Esophagus squamous epithelium (tissue), 4 donors: Measurements from ENCODE around the gene TLE3.

Experiments
- POLR2A ChIP-seq, 4 donors: fragments of 450-650 bp; IDR thresholded peaks; one replicate each; pipeline ENCODE4 v1.6.1; 2017; ENCODE audit warnings: antibody characterized with exemption in 4 of 4, mild to moderate bottlenecking in 4 of 4, moderate library complexity in 3 of 4
- TF ChIP-seq, protein P1 (sequence below), 6 experiments: fragments of 450-650 bp in 4 of 6; fragments of 200-600 bp in 2 of 6; sonication (generic) in 2 of 6; IDR thresholded peaks; one replicate each; pipeline ENCODE4 v1.5.1; 2016 to 2019; ENCODE audit warnings: antibody characterized with exemption in 6 of 6, mild to moderate bottlenecking in 4 of 6, moderate library complexity in 4 of 6

DNA sequence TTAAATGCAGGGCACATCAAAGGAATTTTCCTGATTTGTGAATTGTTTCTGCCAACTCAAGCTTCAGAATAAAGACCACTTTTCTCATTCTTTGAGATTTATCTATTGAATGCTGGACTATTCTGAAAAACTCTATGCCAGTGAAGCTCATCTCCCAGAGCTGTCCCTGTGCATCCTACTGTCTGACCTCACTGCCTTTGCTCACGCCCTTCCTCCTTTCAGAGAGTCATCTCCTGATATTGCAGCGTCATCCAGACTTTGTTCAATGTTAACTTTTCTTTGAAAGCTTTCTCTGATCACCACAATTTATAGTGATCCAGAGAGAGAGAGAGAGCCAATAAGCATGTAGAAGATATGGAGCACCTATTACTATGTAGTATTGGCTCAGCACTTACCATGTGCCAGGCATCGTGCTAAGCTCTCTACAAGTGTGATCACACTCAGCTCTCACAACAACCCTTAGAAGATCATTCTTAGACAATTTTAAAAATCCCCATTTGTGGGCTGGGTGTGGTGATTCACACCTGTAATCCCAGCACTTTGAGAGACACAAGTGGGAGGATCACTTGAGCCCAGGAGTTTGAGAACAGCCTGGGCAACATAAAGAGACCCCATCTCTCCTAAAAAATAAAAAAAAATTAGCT lies 30.2 kb upstream of the TLE3 start:
- TF ChIP-seq, protein P1, sequence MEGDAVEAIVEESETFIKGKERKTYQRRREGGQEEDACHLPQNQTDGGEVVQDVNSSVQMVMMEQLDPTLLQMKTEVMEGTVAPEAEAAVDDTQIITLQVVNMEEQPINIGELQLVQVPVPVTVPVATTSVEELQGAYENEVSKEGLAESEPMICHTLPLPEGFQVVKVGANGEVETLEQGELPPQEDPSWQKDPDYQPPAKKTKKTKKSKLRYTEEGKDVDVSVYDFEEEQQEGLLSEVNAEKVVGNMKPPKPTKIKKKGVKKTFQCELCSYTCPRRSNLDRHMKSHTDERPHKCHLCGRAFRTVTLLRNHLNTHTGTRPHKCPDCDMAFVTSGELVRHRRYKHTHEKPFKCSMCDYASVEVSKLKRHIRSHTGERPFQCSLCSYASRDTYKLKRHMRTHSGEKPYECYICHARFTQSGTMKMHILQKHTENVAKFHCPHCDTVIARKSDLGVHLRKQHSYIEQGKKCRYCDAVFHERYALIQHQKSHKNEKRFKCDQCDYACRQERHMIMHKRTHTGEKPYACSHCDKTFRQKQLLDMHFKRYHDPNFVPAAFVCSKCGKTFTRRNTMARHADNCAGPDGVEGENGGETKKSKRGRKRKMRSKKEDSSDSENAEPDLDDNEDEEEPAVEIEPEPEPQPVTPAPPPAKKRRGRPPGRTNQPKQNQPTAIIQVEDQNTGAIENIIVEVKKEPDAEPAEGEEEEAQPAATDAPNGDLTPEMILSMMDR (IDR thresholded peaks at IDR 0.05), result no peak
- TF ChIP-seq POLR2A (IDR thresholded peaks at IDR 0.05), result no peak
